Stimulated activated CD4-positive, alpha-beta T cell treated with anti-CD3 and anti-CD28 coated beads, Interleukin-2, amount 100 ng/mL, for 4 hours (primary cell): ENCODE results near the gene OPCML.

Experiments
- DNase-seq: peaks from one replicate; pipeline ENCODE4 v3.0.0-alpha.2; 2020; ENCODE audit warnings: low read depth

OPCML gene

GRCh38 chr11:133503236-133503635 is 29.1 kb downstream of the OPCML start:
- DNase-seq = no peak

GRCh38 chr11:133501643-133502539 is 30.4 kb downstream of the OPCML start:
- no peak for DNase-seq

DNA sequence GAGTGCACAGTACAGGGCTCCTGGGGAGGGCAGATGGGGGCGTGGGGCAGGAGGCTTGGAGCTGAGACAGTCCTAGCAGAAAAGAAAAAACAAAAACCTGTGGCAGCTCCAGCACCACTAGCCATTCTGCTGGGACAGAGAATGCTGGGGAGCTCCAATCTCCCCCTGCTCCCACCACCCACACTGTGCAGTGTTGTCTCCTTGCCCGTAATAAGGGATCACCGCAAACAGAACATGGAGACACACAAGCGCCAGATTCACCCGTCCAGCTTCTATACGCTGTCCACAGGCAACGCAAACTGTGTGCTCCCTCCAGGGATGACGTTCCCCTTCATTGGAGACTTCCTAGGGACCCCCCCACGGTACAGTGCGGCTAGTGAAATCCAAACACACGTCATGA is 31.4 kb downstream of the OPCML start:
- no peak for DNase-seq

GRCh38 chr11:133500435-133500834 is 31.9 kb downstream of the OPCML start:
- DNase-seq = no peak

DNA sequence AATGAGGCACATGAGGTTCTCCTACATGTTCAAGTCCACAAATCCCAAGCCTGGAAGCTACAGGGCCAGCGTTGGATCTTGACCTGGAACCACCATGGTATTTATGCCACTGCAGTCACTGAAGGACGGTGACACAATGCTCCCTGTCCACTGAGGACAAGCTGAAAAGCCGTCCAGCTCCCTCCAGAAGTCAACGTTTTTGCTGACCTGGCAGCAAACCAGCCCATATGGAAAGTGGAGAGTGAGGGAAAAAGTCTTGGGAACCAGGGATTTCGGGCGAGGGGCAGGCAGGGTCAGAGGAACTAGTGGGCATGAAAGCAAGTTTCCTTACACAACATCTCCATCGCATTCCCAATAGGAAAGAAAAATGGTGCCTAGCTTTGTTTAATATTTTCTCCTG is 33.3 kb downstream of the OPCML start:
- DNase-seq = no peak

GRCh38 chr11:133497477-133498140 is 34.7 kb downstream of the OPCML start:
- DNase-seq = no peak

- DNase-seq = no peak
These were observed 39.4 kb downstream of the OPCML start for GRCh38 chr11:133492895-133493294.

DNA sequence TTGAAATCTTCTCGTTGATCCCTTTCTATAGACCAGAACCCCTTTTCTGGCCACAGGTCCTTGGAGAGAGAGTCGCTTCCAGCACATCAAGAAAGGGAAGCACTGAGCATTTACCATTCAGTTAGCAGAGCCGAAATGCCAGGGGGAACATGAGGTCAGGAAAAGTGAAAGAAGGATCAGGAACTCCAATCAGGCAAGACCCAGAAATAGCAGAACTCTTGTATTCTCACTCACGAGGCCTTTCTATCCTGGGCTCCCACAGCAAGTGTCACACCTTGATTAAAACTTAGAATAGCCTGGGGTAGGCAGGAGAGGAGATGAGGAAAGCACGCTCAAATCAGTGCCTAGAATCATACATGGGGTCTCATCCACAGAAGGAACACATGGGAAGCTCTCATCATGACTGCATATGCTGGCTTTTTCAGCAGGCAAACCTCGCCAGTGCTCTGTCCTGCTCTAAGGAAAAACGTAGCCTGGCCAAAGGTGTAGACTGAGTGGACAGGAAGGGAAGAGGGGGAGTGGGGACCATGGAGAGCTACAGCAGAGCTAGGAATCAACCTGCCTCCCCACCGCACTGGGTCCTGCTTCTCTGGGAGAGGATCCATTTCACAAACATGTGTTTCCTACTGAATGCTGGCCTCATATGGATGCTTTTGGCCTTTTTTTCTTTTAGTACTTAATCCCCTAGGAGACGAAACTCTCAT is 40.5 kb downstream of the OPCML start:
- DNase-seq = no peak

DNA sequence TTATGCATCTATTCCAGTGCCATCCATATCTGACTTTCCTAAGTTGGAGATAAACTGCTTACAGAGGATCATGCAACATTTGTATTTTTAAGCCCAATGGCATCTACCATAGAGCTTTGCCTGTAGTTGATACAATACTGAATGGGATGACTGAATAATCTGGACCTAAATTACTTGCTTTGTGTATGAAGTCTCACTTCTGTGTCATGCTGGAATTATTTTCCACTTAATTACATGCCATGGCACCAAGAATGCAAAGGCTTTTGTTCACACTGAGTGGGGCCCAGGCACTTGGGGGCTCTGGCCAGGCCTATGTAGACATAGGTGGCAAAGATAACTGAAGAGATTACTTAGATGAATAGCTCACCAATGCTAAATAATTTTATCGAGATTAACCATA is 51.6 kb downstream of the OPCML start:
- DNase-seq = no peak

DNA sequence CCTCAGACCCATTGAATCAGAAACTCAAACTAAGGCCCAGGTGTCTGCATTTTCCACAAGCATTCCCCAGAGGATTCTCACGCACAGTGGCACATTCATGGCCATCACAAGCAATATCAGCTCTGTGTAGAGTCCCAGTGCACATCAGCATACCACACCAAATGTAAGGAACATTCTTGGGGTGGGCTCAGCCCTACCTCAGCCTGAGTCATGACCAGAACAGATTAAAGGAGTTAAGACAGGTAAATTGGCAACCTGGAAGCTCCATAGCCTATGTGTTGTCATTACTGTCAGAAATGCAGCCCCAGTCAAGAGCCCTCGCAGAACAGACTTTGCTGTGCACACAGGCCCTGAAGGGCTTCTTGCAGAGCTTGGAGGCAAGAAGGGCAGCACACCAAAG is 53.1 kb downstream of the OPCML start:
- DNase-seq = no peak

- no peak for DNase-seq
These were observed 55.1 kb downstream of the OPCML start for GRCh38 chr11:133477251-133477625.

- no peak for DNase-seq
These were observed 55.6 kb downstream of the OPCML start for GRCh38 chr11:133476570-133477250.

- DNase-seq = no peak
These were observed 57.8 kb downstream of the OPCML start for GRCh38 chr11:133474461-133474860.

- no peak for DNase-seq
These were observed 64.6 kb downstream of the OPCML start for GRCh38 chr11:133467686-133468085.

DNA sequence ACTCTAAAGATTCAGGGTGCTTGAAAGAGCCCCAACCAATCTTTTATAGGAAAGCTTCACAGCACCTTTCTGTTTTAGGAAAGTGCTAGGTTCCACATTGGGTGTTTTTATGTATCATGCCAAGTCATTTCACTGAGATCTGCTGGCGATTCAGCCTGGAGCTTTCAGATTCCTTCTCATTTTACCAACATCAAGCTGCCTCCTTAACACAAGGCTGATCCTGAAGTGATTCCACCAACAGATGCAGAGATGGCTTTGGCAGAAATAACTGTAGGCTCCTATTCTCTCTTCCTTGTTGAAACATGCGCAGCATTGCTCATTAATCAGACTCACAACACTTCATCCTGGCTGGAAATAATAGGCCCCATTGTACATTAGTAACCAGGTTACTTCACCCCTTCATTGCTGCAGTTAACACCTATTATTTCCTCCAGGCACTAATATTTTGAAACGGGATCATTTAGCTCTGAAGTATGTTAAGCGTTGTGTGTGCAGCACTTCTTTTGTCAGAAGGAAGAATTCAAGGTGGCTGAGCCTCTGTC is 89.0 kb downstream of the OPCML start:
- DNase-seq = no peak

DNA sequence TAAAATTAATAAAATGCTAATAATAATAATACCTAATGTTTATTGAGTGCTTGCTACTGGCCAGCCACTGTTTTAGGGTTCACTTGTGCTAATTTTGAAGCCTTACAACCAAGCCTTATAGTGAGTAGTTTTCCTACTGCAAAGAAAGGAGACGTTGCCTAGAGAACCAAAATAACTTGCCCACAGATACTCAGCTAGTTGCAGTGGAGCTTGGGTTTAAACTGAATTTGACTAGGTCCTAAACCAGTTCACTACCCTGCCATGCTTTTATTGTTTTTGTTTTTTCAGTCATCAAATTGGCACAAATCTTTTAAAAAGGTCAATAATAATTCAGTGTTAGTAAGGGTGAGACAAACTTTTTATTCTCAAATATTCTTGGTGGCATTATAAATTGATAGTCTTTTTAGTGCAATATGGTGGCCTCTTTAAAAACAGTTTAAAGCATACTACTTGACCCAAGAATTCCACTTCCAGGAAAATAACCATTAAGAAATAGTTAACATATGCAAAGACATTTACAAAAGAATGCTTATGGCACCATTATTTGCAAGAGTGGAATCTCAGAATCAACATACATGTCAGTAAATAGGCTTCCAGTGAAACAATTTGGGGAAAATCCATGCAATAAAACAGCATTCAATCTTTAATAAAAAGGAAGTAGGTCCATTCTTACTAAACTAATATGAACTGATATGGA is 90.2 kb downstream of the OPCML start:
- DNase-seq = no peak

DNA sequence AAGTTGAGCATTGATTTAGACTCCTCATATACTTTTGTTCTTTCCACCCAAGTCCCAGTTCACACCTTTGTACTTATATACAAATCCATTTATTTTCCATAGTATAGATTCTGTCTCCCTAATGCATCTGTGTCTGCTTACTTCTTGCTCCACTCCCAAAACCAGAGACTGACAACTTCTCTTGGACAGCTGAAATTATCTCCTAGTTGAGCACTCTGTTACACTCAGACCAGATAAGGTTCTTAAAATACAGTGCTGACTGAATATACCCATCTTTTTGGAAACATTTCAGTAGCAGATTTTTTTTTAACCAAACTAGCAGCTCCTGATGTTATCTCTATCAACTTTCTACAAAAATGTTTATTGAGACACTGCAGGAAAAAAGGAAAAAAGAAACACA is 106.3 kb downstream of the OPCML start:
- DNase-seq = no peak

DNA sequence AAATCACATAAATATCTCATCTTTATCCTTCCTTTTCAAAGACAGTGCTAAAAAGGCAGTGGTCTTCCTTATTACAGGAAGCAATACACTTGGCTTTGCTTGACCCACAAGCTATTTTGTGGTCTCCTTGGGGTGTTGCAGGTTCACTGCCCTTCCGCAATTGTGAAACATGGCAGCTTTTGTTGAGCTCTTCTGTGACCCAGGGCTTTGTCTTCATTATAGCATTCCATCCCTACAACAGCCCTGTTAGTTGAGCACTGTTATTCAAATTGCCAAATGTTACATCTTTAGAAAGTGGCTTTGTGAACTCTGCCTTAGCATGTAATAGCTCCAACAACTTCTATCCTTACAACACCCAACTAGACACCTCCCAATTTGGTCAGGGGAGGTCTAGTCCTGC is 107.1 kb downstream of the OPCML start:
- DNase-seq = no peak

GRCh38 chr11:133418218-133418617 is 114.1 kb downstream of the OPCML start:
- DNase-seq = no peak

DNA sequence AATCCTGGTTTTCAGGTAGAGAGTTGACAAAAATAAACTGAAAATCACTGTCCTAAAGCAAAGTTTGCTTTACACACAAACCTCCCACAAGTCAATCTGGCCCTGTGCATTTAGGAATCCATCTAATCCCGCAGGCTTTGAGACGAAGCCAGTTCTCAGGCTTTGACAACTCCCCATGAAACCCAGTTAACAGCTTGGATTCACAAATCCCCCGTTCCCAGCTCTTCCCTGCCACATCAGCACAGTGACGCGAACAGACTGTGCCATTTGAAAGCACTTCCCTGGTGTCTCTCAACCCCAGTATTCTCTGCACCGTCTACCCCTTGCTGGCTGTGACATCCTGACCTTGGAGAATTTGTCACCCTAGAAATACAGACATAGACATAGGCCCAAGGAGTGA is 117.8 kb downstream of the OPCML start:
- DNase-seq = no peak

DNA sequence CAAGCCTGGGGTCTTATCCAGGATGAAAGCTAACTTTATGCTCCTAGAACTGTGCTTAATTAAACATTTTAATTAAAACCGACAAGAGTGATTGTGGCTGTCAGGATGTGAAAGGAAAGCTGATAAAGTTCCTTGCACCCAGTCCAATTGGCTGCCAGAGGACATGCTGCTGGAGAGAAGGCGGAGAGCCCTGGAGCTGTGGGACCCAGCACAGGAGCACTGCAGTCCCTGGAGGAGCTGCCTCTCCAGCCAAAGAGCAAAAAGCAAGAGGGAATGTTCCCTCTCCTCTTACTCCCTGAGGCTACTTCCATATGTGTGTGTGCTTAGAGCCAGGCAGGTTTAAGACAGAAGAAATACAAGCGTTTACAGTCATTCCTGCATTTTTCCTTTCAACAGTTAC is 118.6 kb downstream of the OPCML start:
- DNase-seq = no peak

- no peak for DNase-seq
These were observed 122.5 kb downstream of the OPCML start for GRCh38 chr11:133409799-133410198.
